GM06990 (cell line): Measurements from ENCODE around the gene ECSIT.

ENCODE experiments used
- DNase-seq: peaks from one replicate; pipeline ENCODE4 v3.0.0-alpha.2; 2011; ENCODE audit not compliant: insufficient read length; ENCODE audit errors: extremely low read depth
- H3K27me3 ChIP-seq: replicated peaks from 2 replicates; pipeline ENCODE4 v1.6.0; 2011; ENCODE audit warnings: low read length; ENCODE audit not compliant: control insufficient read depth, insufficient read depth
- H3K36me3 ChIP-seq: 2 replicates; pipeline ENCODE4 v1.5.1; 2011; ENCODE audit warnings: low read length; ENCODE audit not compliant: control insufficient read depth, insufficient read depth
- H3K4me3 ChIP-seq: replicated peaks from 2 replicates; pipeline ENCODE4 v1.5.1; 2011; ENCODE audit warnings: low read depth, mild to moderate bottlenecking, control low read depth, low read length
- TF ChIP-seq, protein P1 (sequence below): IDR thresholded peaks from 2 replicates; pipeline ENCODE4 v1.5.1; 2011; ENCODE audit warnings: low read length, control low read depth, mild to moderate bottlenecking, inconsistent platforms; ENCODE audit not compliant: insufficient read depth, poor library complexity, severe bottlenecking

The ECSIT gene

DNA sequence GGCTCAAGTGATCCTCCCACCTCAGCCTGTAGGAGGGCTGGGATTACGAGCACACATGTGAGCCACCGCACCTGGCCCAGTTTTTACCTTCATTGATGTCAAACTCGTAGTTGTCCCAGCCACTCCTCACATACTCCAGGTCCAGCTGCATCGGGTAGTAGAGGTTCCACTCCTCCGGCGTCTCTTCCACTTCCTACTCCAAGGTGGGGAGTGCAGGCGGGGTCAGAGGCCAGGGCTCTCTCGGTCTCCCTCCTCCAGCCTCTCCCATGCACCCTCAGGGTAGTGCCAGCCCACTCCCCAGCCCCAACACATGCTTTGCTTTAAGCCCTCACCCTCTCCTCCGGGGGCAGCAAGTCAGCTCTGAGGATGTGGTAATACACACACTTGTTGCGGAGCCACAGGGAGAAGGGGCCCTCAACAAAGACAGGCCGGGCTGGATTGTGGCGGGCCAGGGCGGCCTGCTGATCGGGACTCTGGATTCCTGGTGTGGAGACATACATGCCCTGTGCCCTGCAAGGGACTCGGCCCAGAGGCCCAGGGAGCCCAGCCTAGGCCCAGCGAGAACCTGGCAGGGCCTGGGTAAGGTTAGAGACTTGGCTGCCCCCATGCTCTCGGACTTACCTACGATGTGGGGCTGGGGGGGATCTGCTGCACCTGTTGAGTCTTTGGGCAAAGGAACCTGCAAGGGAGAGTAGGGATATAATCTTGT lies 21.4 kb downstream of the ECSIT start:
- H3K27me3 ChIP-seq, result no peaks in the 10 kb centered on the region
- TF ChIP-seq, protein P1, sequence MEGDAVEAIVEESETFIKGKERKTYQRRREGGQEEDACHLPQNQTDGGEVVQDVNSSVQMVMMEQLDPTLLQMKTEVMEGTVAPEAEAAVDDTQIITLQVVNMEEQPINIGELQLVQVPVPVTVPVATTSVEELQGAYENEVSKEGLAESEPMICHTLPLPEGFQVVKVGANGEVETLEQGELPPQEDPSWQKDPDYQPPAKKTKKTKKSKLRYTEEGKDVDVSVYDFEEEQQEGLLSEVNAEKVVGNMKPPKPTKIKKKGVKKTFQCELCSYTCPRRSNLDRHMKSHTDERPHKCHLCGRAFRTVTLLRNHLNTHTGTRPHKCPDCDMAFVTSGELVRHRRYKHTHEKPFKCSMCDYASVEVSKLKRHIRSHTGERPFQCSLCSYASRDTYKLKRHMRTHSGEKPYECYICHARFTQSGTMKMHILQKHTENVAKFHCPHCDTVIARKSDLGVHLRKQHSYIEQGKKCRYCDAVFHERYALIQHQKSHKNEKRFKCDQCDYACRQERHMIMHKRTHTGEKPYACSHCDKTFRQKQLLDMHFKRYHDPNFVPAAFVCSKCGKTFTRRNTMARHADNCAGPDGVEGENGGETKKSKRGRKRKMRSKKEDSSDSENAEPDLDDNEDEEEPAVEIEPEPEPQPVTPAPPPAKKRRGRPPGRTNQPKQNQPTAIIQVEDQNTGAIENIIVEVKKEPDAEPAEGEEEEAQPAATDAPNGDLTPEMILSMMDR, result no peak
- DNase-seq, result no peak

DNA sequence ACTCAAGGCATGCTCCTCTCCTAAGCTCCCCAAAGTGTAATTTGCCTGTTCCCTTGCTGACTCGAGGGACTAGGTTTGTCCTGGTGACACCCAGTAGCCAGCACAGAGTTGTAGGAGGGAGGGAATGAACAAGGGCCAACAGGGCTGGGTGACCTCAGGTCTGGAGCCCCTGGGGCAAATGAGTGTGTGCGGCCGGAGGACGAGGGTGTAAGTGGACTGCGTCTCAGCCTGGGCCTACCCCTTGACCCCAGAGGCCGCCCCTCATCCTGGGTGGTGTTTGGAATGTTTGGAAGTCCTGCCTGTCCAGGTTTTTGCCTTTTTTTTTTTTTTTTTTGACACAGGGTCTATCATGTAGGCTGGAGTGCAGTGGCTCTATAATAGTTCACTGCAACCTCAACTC lies 22.0 kb downstream of the ECSIT start:
- TF ChIP-seq, protein P1, result no peak
- peak overlapping the region; percentile 8 for H3K4me3 ChIP-seq
- H3K27me3 ChIP-seq, result no peaks in the 10 kb centered on the region
- peaks cover 4% of the 10 kb centered on the region for H3K36me3 ChIP-seq
- no peak for DNase-seq

More for the DNA sequence above, 21.4 kb downstream of the ECSIT start:
- H3K4me3 ChIP-seq, result no peak overlapping the region
- H3K36me3 ChIP-seq, result peaks cover 4% of the 10 kb centered on the region

GRCh38 chr19:11506101-11506555 lies 22.8 kb downstream of the ECSIT start:
- H3K36me3 ChIP-seq, result peaks cover 3% of the 10 kb centered on the region
- no peaks in the 10 kb centered on the region for H3K27me3 ChIP-seq
- TF ChIP-seq, protein P1, result no peak
- peak overlapping the region; percentile 83 for H3K4me3 ChIP-seq
- no peak for DNase-seq

- TF ChIP-seq, protein P1, result no peak
- Histone ChIP-seq H3K27me3 (no peaks in the 10 kb centered on the region), H3K36me3 (peaks cover 3% of the 10 kb centered on the region), H3K4me3 (peak within 1 kb of the TSS; percentile 83)
- DNase-seq, result peak; percentile 91
These were observed 23.3 kb downstream of the ECSIT start, which contains the start of gene ZNF653 for GRCh38 chr19:11505504-11506100. ZNF653 (minus strand) TSS chr19:11505839; CDS start chr19:11505786, 53 bp downstream.

DNA sequence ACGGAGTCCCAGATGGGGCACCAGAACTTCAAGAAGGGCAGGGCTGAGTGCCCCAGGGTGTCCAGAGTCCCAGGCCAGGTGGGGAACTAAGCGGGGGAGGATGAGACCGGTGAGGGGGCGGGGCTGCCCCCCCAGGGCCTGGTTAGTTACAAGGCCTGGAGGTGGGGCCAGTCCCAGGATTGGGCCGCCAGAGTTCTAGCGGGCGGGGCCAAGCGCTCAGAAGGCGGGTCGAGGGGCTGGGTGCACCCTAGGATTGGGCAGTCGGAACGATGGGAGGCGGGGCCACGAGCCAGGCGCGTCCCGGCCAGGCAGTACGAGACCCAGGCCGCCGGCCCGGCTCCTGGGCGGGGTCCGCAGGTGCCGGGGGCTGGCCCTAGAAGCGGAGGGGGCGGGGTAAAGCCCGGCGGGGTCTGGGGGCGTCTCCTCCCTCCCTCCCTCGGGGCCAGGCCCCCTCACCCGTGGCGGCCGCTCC lies 23.9 kb downstream of the ECSIT start:
- TF ChIP-seq, protein P1, result no peak
- Histone ChIP-seq H3K27me3 (no peaks in the 10 kb centered on the region), H3K36me3 (peaks cover 3% of the 10 kb centered on the region), H3K4me3 (peak overlapping the region; percentile 83)
- DNase-seq, result peak; percentile 97
